Ascending aorta (tissue), 2 donors: Measurements from ENCODE around the gene NT5DC1. TPM values are rescaled to one million over a fixed set of nuclear protein-coding genes. Genes with fewer than 3 reads are reported as not detected.

Experiments used
- DNase-seq, 2 donors: peaks; one replicate each; pipeline ENCODE4 v3.0.0-alpha.2; 2019; ENCODE audit warnings: low spot score in 2 of 2
- H3K27ac ChIP-seq, 2 donors: fragments of 200-600 bp; sonication (generic); one replicate each; pipeline ENCODE4 v1.5.1; 2016 to 2017; ENCODE audit warnings: mild to moderate bottlenecking in 1 of 2
- H3K27me3 ChIP-seq: fragments of 200-600 bp; sonication (generic); one replicate; pipeline ENCODE4 v1.5.1; 2017
- H3K36me3 ChIP-seq, 2 donors: fragments of 200-600 bp; sonication (generic); one replicate each; pipeline ENCODE4 v1.5.1; 2016
- H3K4me1 ChIP-seq, 2 donors: fragments of 200-600 bp; sonication (generic); one replicate each; pipeline ENCODE4 v1.5.1; 2016 to 2017; ENCODE audit warnings: mild to moderate bottlenecking in 1 of 2
- H3K4me3 ChIP-seq, 2 donors: fragments of 200-600 bp; sonication (generic); one replicate each; pipeline ENCODE4 v1.5.1; 2016 to 2017; ENCODE audit warnings: mild to moderate bottlenecking in 1 of 2
- H3K9me3 ChIP-seq, 2 donors: fragments of 200-600 bp; sonication (generic); one replicate each; pipeline ENCODE4 v1.5.1; 2016
- CTCF ChIP-seq, 3 experiments: fragments of 200-600 bp in 2 of 3; fragments of 450-650 bp in 1 of 3; sonication (generic) in 2 of 3; IDR thresholded peaks; one replicate each; pipeline ENCODE4 v1.5.1; 2016 to 2019; ENCODE audit warnings: antibody characterized with exemption in 3 of 3, mild to moderate bottlenecking in 1 of 3, moderate library complexity in 1 of 3
- intact Hi-C: fragments of 100-400 bp; cut with DNase I; formaldehyde crosslinking; loops from one replicate; pipeline ENCODE4 v1.15.1; 2023
- total RNA-seq: library from RNA; depleted of rRNA; stranded (reverse); fragments of >200 nt; gene quantifications from one replicate; pipeline ENCODE4 v1.1.0, GENCODE V29; 2016

The NT5DC1 gene
- total RNA-seq, 1 donor from 2014 or later = 4.6 TPM

- peaks cover 0 to 8% of the 10 kb centered on the region in 2 donors for H3K4me1 ChIP-seq
- H3K9me3 ChIP-seq = no peaks in the 10 kb centered on the region
- no peaks in the 10 kb centered on the region for H3K36me3 ChIP-seq
- H3K27me3 ChIP-seq = no peaks in the 10 kb centered on the region
- intact Hi-C loops = no loop called here
- H3K4me3 ChIP-seq = no peak overlapping the region
- no peak for DNase-seq
- no peak for TF ChIP-seq CTCF (IDR thresholded peaks at IDR 0.05)
- no peak overlapping the region for H3K27ac ChIP-seq
Measured at GRCh38 chr6:116189472-116189871, 88.8 kb downstream of the NT5DC1 start.

GRCh38 chr6:116190550-116190949 lies 89.9 kb downstream of the NT5DC1 start:
- H3K4me3 ChIP-seq = no peak overlapping the region
- no peaks in the 10 kb centered on the region for H3K27me3 ChIP-seq
- no peaks in the 10 kb centered on the region for H3K9me3 ChIP-seq
- intact Hi-C loops = no loop called here
- no peak for DNase-seq
- H3K4me1 ChIP-seq = peaks cover 0 to 8% of the 10 kb centered on the region in 2 donors
- H3K27ac ChIP-seq = no peak overlapping the region
- TF ChIP-seq CTCF (IDR thresholded peaks at IDR 0.05) = no peak
- no peaks in the 10 kb centered on the region for H3K36me3 ChIP-seq

- Histone ChIP-seq H3K27me3 (no peaks in the 10 kb centered on the region), H3K4me1 (peaks cover 0 to 8% of the 10 kb centered on the region in 2 donors), H3K4me3 (no peak overlapping the region), H3K27ac (no peak overlapping the region), H3K36me3 (no peaks in the 10 kb centered on the region), H3K9me3 (no peaks in the 10 kb centered on the region)
- DNase-seq = no peak
- intact Hi-C loops = no loop called here
- no peak for TF ChIP-seq CTCF (IDR thresholded peaks at IDR 0.05)
Measured at GRCh38 chr6:116191881-116192280, 91.2 kb downstream of the NT5DC1 start.

- no peak for TF ChIP-seq CTCF (IDR thresholded peaks at IDR 0.05)
- Histone ChIP-seq H3K4me1 (peaks cover 0 to 8% of the 10 kb centered on the region in 2 donors), H3K27me3 (no peaks in the 10 kb centered on the region), H3K9me3 (no peaks in the 10 kb centered on the region), H3K4me3 (no peak overlapping the region), H3K36me3 (peaks cover 0 to 6% of the 10 kb centered on the region in 2 donors), H3K27ac (no peak overlapping the region)
- no peak for DNase-seq
- intact Hi-C loops = no loop called here
Measured at GRCh38 chr6:116192786-116193185, 92.1 kb downstream of the NT5DC1 start.

- peaks cover 0 to 4% of the 10 kb centered on the region in 2 donors for H3K4me1 ChIP-seq
- H3K27ac ChIP-seq = no peak overlapping the region
- intact Hi-C loops = no loop called here
- DNase-seq = no peak
- H3K27me3 ChIP-seq = no peaks in the 10 kb centered on the region
- no peak for TF ChIP-seq CTCF (IDR thresholded peaks at IDR 0.05)
- no peaks in the 10 kb centered on the region for H3K9me3 ChIP-seq
- H3K4me3 ChIP-seq = no peak overlapping the region
- peaks cover 0 to 6% of the 10 kb centered on the region in 2 donors for H3K36me3 ChIP-seq
Measured at GRCh38 chr6:116196841-116197240, 96.2 kb downstream of the NT5DC1 start.

- intact Hi-C loops = no loop called here
- no peak for DNase-seq
- no peak overlapping the region for H3K27ac ChIP-seq
- no peaks in the 10 kb centered on the region for H3K27me3 ChIP-seq
- H3K9me3 ChIP-seq = no peaks in the 10 kb centered on the region
- no peak overlapping the region for H3K4me3 ChIP-seq
- H3K36me3 ChIP-seq = peaks cover 0 to 6% of the 10 kb centered on the region in 2 donors
- no peaks in the 10 kb centered on the region for H3K4me1 ChIP-seq
- TF ChIP-seq CTCF (IDR thresholded peaks at IDR 0.05) = no peak
Measured at GRCh38 chr6:116200619-116201249, 100.1 kb downstream of the NT5DC1 start.
